ENCODE results near the gene GCLM. TPM values are rescaled to one million over a fixed set of nuclear protein-coding genes. Genes with fewer than 3 reads are reported as not detected.
A peak's percentile ranks its signal among the peaks of the same experiment; 100 is the strongest.

The GCLM gene
- total and polyA plus RNA-seq, 9 of the 15 experiments (the other 6 are each of a cell fraction or from before 2014, with no cell fraction given) = 9.3 to 71.6 (median 24.5) TPM

GRCh38 chr1:93846206-93846991 is 62.8 kb downstream of the GCLM start (continued):
- TF ChIP-seq, protein P1, sequence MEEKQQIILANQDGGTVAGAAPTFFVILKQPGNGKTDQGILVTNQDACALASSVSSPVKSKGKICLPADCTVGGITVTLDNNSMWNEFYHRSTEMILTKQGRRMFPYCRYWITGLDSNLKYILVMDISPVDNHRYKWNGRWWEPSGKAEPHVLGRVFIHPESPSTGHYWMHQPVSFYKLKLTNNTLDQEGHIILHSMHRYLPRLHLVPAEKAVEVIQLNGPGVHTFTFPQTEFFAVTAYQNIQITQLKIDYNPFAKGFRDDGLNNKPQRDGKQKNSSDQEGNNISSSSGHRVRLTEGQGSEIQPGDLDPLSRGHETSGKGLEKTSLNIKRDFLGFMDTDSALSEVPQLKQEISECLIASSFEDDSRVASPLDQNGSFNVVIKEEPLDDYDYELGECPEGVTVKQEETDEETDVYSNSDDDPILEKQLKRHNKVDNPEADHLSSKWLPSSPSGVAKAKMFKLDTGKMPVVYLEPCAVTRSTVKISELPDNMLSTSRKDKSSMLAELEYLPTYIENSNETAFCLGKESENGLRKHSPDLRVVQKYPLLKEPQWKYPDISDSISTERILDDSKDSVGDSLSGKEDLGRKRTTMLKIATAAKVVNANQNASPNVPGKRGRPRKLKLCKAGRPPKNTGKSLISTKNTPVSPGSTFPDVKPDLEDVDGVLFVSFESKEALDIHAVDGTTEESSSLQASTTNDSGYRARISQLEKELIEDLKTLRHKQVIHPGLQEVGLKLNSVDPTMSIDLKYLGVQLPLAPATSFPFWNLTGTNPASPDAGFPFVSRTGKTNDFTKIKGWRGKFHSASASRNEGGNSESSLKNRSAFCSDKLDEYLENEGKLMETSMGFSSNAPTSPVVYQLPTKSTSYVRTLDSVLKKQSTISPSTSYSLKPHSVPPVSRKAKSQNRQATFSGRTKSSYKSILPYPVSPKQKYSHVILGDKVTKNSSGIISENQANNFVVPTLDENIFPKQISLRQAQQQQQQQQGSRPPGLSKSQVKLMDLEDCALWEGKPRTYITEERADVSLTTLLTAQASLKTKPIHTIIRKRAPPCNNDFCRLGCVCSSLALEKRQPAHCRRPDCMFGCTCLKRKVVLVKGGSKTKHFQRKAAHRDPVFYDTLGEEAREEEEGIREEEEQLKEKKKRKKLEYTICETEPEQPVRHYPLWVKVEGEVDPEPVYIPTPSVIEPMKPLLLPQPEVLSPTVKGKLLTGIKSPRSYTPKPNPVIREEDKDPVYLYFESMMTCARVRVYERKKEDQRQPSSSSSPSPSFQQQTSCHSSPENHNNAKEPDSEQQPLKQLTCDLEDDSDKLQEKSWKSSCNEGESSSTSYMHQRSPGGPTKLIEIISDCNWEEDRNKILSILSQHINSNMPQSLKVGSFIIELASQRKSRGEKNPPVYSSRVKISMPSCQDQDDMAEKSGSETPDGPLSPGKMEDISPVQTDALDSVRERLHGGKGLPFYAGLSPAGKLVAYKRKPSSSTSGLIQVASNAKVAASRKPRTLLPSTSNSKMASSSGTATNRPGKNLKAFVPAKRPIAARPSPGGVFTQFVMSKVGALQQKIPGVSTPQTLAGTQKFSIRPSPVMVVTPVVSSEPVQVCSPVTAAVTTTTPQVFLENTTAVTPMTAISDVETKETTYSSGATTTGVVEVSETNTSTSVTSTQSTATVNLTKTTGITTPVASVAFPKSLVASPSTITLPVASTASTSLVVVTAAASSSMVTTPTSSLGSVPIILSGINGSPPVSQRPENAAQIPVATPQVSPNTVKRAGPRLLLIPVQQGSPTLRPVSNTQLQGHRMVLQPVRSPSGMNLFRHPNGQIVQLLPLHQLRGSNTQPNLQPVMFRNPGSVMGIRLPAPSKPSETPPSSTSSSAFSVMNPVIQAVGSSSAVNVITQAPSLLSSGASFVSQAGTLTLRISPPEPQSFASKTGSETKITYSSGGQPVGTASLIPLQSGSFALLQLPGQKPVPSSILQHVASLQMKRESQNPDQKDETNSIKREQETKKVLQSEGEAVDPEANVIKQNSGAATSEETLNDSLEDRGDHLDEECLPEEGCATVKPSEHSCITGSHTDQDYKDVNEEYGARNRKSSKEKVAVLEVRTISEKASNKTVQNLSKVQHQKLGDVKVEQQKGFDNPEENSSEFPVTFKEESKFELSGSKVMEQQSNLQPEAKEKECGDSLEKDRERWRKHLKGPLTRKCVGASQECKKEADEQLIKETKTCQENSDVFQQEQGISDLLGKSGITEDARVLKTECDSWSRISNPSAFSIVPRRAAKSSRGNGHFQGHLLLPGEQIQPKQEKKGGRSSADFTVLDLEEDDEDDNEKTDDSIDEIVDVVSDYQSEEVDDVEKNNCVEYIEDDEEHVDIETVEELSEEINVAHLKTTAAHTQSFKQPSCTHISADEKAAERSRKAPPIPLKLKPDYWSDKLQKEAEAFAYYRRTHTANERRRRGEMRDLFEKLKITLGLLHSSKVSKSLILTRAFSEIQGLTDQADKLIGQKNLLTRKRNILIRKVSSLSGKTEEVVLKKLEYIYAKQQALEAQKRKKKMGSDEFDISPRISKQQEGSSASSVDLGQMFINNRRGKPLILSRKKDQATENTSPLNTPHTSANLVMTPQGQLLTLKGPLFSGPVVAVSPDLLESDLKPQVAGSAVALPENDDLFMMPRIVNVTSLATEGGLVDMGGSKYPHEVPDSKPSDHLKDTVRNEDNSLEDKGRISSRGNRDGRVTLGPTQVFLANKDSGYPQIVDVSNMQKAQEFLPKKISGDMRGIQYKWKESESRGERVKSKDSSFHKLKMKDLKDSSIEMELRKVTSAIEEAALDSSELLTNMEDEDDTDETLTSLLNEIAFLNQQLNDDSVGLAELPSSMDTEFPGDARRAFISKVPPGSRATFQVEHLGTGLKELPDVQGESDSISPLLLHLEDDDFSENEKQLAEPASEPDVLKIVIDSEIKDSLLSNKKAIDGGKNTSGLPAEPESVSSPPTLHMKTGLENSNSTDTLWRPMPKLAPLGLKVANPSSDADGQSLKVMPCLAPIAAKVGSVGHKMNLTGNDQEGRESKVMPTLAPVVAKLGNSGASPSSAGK (IDR thresholded peaks at IDR 0.05) = peak; percentile 82
- TF ChIP-seq, protein P2, sequence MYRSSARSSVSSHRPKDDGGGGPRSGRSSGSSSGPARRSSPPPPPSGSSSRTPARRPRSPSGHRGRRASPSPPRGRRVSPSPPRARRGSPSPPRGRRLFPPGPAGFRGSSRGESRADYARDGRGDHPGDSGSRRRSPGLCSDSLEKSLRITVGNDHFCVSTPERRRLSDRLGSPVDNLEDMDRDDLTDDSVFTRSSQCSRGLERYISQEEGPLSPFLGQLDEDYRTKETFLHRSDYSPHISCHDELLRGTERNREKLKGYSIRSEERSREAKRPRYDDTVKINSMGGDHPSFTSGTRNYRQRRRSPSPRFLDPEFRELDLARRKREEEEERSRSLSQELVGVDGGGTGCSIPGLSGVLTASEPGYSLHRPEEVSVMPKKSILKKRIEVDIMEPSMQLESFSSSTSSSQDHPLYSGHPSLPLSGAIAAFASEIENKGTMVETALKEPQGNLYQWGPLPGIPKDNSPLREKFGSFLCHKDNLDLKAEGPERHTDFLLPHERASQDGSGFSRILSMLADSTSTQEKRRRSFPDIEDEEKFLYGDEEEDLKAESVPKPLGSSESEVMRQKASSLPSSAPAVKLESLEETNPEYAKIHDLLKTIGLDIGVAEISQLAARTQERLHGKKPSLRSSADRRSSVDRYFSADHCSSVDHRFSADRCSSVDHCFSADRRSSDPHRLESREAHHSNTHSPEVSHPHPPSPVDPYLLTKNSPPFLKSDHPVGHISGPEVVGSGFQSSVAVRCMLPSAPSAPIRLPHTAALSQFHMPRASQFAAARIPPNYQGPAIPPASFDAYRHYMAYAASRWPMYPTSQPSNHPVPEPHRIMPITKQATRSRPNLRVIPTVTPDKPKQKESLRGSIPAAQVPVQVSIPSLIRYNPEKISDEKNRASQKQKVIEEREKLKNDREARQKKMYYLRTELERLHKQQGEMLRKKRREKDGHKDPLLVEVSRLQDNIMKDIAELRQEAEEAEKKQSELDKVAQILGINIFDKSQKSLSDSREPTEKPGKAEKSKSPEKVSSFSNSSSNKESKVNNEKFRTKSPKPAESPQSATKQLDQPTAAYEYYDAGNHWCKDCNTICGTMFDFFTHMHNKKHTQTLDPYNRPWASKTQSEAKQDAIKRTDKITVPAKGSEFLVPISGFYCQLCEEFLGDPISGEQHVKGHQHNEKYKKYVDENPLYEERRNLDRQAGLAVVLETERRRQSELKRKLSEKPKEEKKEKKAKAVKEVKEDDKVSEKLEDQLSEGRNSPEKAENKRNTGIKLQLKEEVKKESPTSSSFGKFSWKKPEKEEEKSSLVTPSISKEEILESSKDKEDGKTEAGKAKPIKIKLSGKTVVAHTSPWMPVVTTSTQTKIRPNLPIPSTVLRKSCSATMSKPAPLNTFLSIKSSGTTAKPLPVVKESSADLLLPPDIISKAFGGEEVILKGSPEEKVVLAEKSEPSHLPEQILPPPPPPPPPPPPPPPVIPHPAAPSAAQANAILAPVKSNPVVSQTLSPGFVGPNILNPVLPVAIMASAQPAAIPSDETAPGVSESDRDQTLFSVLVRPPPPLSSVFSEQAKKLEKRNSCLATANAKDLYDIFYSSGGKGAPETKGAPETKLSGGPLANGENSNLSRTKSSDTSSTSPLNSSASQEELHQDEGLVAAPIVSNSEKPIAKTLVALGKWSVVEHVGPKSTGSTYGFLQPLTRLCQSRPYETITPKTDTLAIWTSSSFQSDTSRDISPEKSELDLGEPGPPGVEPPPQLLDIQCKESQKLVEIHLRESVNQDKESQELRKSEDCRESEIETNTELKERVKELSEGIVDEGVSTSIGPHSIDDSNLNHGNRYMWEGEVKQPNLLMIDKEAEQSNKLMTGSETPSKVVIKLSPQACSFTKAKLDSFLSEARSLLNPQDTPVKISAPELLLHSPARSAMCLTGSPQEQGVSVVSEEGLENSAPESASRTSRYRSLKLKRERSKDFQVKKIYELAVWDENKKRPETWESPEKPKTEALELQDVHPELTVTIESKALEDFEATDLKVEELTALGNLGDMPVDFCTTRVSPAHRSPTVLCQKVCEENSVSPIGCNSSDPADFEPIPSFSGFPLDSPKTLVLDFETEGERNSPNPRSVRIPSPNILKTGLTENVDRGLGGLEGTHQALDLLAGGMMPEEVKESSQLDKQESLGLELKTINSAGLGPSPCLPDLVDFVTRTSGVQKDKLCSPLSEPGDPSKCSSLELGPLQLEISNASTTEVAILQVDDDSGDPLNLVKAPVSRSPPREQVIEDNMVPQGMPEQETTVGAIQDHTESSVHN (IDR thresholded peaks at IDR 0.05; ENCODE audit: borderline replicate concordance in 1 of 2, low read depth in 1 of 2) = no peak
- TF ChIP-seq RHOXF2B (CRISPR knock-in tag; conservative IDR thresholded peaks at IDR 0.05) = no peak
- TF ChIP-seq SREBF1 (IDR thresholded peaks at IDR 0.05; ENCODE audit: borderline replicate concordance, low read depth, low read length) = no peak
- TF ChIP-seq MTA3 (IDR thresholded peaks at IDR 0.05; ENCODE audit: borderline replicate concordance) = peak; percentile 45; the same call in 1 of the 2 replicates
- no peak for TF ChIP-seq SIN3B (IDR thresholded peaks at IDR 0.05; ENCODE audit: low read depth)
- no peak for TF ChIP-seq MTA1 (IDR thresholded peaks at IDR 0.05; ENCODE audit: borderline replicate concordance)

Measured in K562 (cell line).